ENCODE measurements around the gene NRG2. TPM values are rescaled to one million over a fixed set of nuclear protein-coding genes. Genes with fewer than 3 reads are reported as not detected.
A peak's percentile ranks its signal among the peaks of the same experiment; 100 is the strongest.

NRG2 gene
- total RNA-seq, 2 experiments from 2014 or later = 0.08 to 0.17 TPM

- Mint-ChIP-seq H3K27me3 (peaks cover 30% of the 10 kb centered on the region), H3K9me3 (no peaks in the 10 kb centered on the region), H3K27ac (no peak overlapping the region), H3K4me3 (peak overlapping the region; percentile 68), H3K36me3 (ENCODE audit: low read depth) (no peaks in the 10 kb centered on the region), H3K4me1 (ENCODE audit: low read depth) (peaks cover 23% of the 10 kb centered on the region)
- Histone ChIP-seq H3K9me3 (ENCODE audit: control insufficient read depth in 1 of 2, insufficient read depth in 1 of 2, low read length in 2 of 2) (no peaks in the 10 kb centered on the region), H3K4me3 (ENCODE audit: low read length) (peak overlapping the region; percentile 1), H3K27ac (ENCODE audit: low read depth in 1 of 2, low read length in 2 of 2) (no peak overlapping the region), H3K27me3 (ENCODE audit: control insufficient read depth in 1 of 2, insufficient read depth in 2 of 2, low read length in 2 of 2) (peaks cover 12 to 21% of the 10 kb centered on the region in 2 experiments), H3K36me3 (ENCODE audit: insufficient read depth, low read length) (no peaks in the 10 kb centered on the region), H3K4me1 (ENCODE audit: insufficient read depth, low read length) (peaks cover 15% of the 10 kb centered on the region)
- no peak for ATAC-seq (ENCODE audit: poor library complexity)
- DNase-seq = peak in 1 of 14 experiments; percentile 14
- intact Hi-C loops (cut with DNase I, micrococcal nuclease) = loop anchor here (5.0 to 10.0 kb wide), 4 partner anchors 212 to 552 kb away; partner anchors contain the start of genes CYSTM1 (in 1 of the 2) and MATR3 (in 1 of the 2)
- no peak for TF ChIP-seq CTCF (IDR thresholded peaks at IDR 0.05)
- ChIA-PET CTCF (interaction anchor here (1.2 to 1.3 kb wide), 2 partner anchors 60 to 82 kb away, joined by 3 to 5 read pairs; no protein-coding TSS in a partner anchor), POLR2A (interaction anchor here (1.2 kb wide), 1 partner anchor 101 kb away, joined by 3 read pairs; no protein-coding TSS in a partner anchor)
These were observed 196.0 kb downstream of the NRG2 start for GRCh38 chr5:139847091-139847490.

- Mint-ChIP-seq H3K4me3 (peak overlapping the region; percentile 43), H3K36me3 (ENCODE audit: low read depth) (no peaks in the 10 kb centered on the region), H3K27me3 (peaks cover 38% of the 10 kb centered on the region), H3K27ac (no peak overlapping the region), H3K4me1 (ENCODE audit: low read depth) (peaks cover 23% of the 10 kb centered on the region), H3K9me3 (no peaks in the 10 kb centered on the region)
- H3K4me3 ChIP-seq (ENCODE audit: low read length) = no peak overlapping the region
- no peak overlapping the region for H3K27ac ChIP-seq (ENCODE audit: low read depth in 1 of 2, low read length in 2 of 2)
- peaks cover 12 to 21% of the 10 kb centered on the region in 2 experiments for H3K27me3 ChIP-seq (ENCODE audit: control insufficient read depth in 1 of 2, insufficient read depth in 2 of 2, low read length in 2 of 2)
- DNase-seq (no peak), ATAC-seq (ENCODE audit: poor library complexity) (no peak)
- H3K9me3 ChIP-seq (ENCODE audit: control insufficient read depth in 1 of 2, insufficient read depth in 1 of 2, low read length in 2 of 2) = no peaks in the 10 kb centered on the region
- H3K36me3 ChIP-seq (ENCODE audit: insufficient read depth, low read length) = no peaks in the 10 kb centered on the region
- intact Hi-C loops (cut with DNase I, micrococcal nuclease) = loop anchor here (5.0 to 10.0 kb wide), 4 partner anchors 211 to 551 kb away; partner anchors contain the start of genes CYSTM1 (in 1 of the 2) and MATR3 (in 1 of the 2)
- ChIA-PET CTCF (interaction anchor here (4.0 kb wide), 1 partner anchor 58 kb away, joined by 16 read pairs; no protein-coding TSS in a partner anchor), POLR2A (no interaction called here)
- TF ChIP-seq CTCF (IDR thresholded peaks at IDR 0.05) = no peak
- peaks cover 15% of the 10 kb centered on the region for H3K4me1 ChIP-seq (ENCODE audit: insufficient read depth, low read length)
These were observed 197.0 kb downstream of the NRG2 start for GRCh38 chr5:139845846-139846681.

- H3K9me3 Mint-ChIP-seq = no peaks in the 10 kb centered on the region
- H3K36me3 Mint-ChIP-seq (ENCODE audit: low read depth) = no peaks in the 10 kb centered on the region
- H3K9me3 ChIP-seq (ENCODE audit: control insufficient read depth in 1 of 2, insufficient read depth in 1 of 2, low read length in 2 of 2) = no peaks in the 10 kb centered on the region
- H3K27ac ChIP-seq (ENCODE audit: low read depth in 1 of 2, low read length in 2 of 2) = no peak overlapping the region
- peak overlapping the region; percentile 74 for H3K4me3 Mint-ChIP-seq
- H3K27me3 ChIP-seq (ENCODE audit: control insufficient read depth in 1 of 2, insufficient read depth in 2 of 2, low read length in 2 of 2) = peaks cover 12 to 21% of the 10 kb centered on the region in 2 experiments
- intact Hi-C loops (cut with DNase I, micrococcal nuclease) = loop anchor here (1.0 to 10.0 kb wide), 5 partner anchors 57 to 550 kb away; partner anchors contain the start of genes CYSTM1 (in 1 of the 2) and MATR3 (in 1 of the 2)
- peak; percentile 70 for TF ChIP-seq CTCF (IDR thresholded peaks at IDR 0.05)
- H3K27me3 Mint-ChIP-seq = peaks cover 38% of the 10 kb centered on the region
- no peak overlapping the region for H3K27ac Mint-ChIP-seq
- ATAC-seq (ENCODE audit: poor library complexity) = no peak
- ChIA-PET POLR2A (no interaction called here), CTCF (interaction anchor here (0.8 to 4.0 kb wide), 2 partner anchors 57 to 125 kb away, joined by 3 to 16 read pairs; no protein-coding TSS in a partner anchor)
- no peaks in the 10 kb centered on the region for H3K36me3 ChIP-seq (ENCODE audit: insufficient read depth, low read length)
- peaks cover 15% of the 10 kb centered on the region for H3K4me1 ChIP-seq (ENCODE audit: insufficient read depth, low read length)
- peak; percentile 45 to 81 (median 66) for DNase-seq
- no peak overlapping the region for H3K4me3 ChIP-seq (ENCODE audit: low read length)
- H3K4me1 Mint-ChIP-seq (ENCODE audit: low read depth) = peaks cover 17% of the 10 kb centered on the region
These were observed 198.5 kb downstream of the NRG2 start for GRCh38 chr5:139844472-139845145.
